Measurements from ENCODE around the gene RRP12. TPM values are rescaled to one million over a fixed set of nuclear protein-coding genes. Genes with fewer than 3 reads are reported as not detected.

RRP12 gene
- total and polyA plus RNA-seq, 2 donors (not counting 3 experiments of a cell fraction or from before 2014, with no cell fraction given) = 13.6 to 35.8 TPM

DNA sequence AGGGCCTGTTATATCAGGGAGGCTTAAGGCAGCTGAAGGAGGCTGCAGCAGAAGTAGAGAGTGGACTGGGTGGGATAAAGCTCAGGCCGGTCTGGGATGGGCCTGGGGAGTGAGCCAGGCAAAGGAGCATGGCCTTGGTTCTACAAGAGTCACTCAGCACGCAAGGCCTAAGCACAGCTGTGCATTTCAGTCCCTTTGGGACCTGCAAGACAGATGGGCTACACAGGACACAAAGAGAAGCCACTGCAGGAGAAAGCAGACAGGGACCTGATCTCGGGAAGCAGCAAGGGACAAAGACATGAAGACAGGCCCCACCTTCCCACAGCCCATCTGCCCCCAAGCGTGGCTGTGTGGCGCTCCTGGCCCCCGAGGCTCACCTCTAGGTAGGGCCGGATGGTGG, 29.4 kb downstream of the RRP12 start:
- Histone ChIP-seq H3K9ac (replicated peaks; ENCODE audit: extremely low read depth, insufficient read depth, low read length) (no peak overlapping the region), H2AFZ (ENCODE audit: low read depth, low read length) (no peak overlapping the region), H3K4me3 (replicated peaks in 1 of 3; ENCODE audit: insufficient read depth in 1 of 3, low read depth in 1 of 3, low read length in 3 of 3) (no peak overlapping the region), H3K79me2 (ENCODE audit: control insufficient read depth, insufficient read depth, low read length) (no peaks in the 10 kb centered on the region), H3K9me3 (replicated peaks; ENCODE audit: control insufficient read depth, insufficient read depth, low read length) (no peaks in the 10 kb centered on the region), H4K20me1 (replicated peaks; ENCODE audit: control insufficient read depth, extremely low read depth, insufficient read depth, low read length) (no peaks in the 10 kb centered on the region), H3K36me3 (ENCODE audit: control insufficient read depth in 2 of 2, extremely low read depth in 1 of 2, insufficient read depth in 2 of 2, low read length in 2 of 2) (peaks cover 0 to 25% of the 10 kb centered on the region in 2 experiments), H3K27ac (ENCODE audit: insufficient read depth, low read depth, low read length) (no peak overlapping the region), H3K4me1 (ENCODE audit: control insufficient read depth, extremely low read depth, insufficient read depth, low read length) (no peaks in the 10 kb centered on the region), H3K27me3 (ENCODE audit: control insufficient read depth in 2 of 2, insufficient read depth in 2 of 2, low read length in 2 of 2) (no peaks in the 10 kb centered on the region), H3K9me1 (replicated peaks; ENCODE audit: control insufficient read depth, extremely low read depth, insufficient read depth, low read length) (no peaks in the 10 kb centered on the region), H3K4me2 (ENCODE audit: insufficient read depth, low read length) (no peak overlapping the region)
- intact Hi-C loops (cut with micrococcal nuclease) (no loop called here), dilution Hi-C loops (cut with MboI; ENCODE audit: extremely low pct_ligation_motif_present, low sequenced_read_pairs) (no loop called here)
- no peak for DNase-seq (ENCODE audit: low read depth, low spot score)
- TF ChIP-seq MYC (IDR thresholded peaks at IDR 0.05; ENCODE audit: low read depth, low read length) (no peak), GATA2 (IDR thresholded peaks at IDR 0.05; ENCODE audit: insufficient read depth, insufficient read length, low read depth, low read length) (no peak), POLR2A (IDR thresholded peaks at IDR 0.05; ENCODE audit: low read depth, low read length) (no peak), EZH2 (IDR thresholded peaks at IDR 0.05; ENCODE audit: borderline replicate concordance, low read depth, low read length, severe bottlenecking) (no peak), POLR2AphosphoS5 (IDR thresholded peaks at IDR 0.05; ENCODE audit: insufficient read depth, low read depth, low read length) (no peak), FOS (IDR thresholded peaks at IDR 0.05; ENCODE audit: borderline replicate concordance, insufficient read depth, low read length) (no peak), JUN (IDR thresholded peaks at IDR 0.05; ENCODE audit: borderline replicate concordance, insufficient read depth, insufficient read length, low read depth) (no peak)
- TF ChIP-seq, protein P1, sequence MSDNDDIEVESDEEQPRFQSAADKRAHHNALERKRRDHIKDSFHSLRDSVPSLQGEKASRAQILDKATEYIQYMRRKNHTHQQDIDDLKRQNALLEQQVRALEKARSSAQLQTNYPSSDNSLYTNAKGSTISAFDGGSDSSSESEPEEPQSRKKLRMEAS (IDR thresholded peaks at IDR 0.05; ENCODE audit: insufficient read depth, insufficient read length) = no peak
- TF ChIP-seq, protein P2, sequence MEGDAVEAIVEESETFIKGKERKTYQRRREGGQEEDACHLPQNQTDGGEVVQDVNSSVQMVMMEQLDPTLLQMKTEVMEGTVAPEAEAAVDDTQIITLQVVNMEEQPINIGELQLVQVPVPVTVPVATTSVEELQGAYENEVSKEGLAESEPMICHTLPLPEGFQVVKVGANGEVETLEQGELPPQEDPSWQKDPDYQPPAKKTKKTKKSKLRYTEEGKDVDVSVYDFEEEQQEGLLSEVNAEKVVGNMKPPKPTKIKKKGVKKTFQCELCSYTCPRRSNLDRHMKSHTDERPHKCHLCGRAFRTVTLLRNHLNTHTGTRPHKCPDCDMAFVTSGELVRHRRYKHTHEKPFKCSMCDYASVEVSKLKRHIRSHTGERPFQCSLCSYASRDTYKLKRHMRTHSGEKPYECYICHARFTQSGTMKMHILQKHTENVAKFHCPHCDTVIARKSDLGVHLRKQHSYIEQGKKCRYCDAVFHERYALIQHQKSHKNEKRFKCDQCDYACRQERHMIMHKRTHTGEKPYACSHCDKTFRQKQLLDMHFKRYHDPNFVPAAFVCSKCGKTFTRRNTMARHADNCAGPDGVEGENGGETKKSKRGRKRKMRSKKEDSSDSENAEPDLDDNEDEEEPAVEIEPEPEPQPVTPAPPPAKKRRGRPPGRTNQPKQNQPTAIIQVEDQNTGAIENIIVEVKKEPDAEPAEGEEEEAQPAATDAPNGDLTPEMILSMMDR (IDR thresholded peaks at IDR 0.05; ENCODE audit: extremely low read depth in 1 of 2, insufficient read depth in 1 of 2, low read depth in 1 of 2, low read length in 2 of 2) = no peak
- ChIA-PET POLR2A (no interaction called here), CTCF (interaction anchor here (1.2 kb wide), 1 partner anchor 16 kb away, joined by 3 read pairs; no protein-coding TSS in a partner anchor)
- no TSS peak for BruUV-seq (replicated peaks)
- FAIRE-seq = no peak

Data from endothelial cell of umbilical vein (primary cell).